ENCODE measurements around the gene STX19. TPM values are rescaled to one million over a fixed set of nuclear protein-coding genes. Genes with fewer than 3 reads are reported as not detected.
A peak's percentile ranks its signal among the peaks of the same experiment; 100 is the strongest.

STX19 gene
- total and polyA plus RNA-seq, 8 donors: 1.7 to 7.5 (median 2.8) TPM

GRCh38 chr3:94015025-94015424, 13.4 kb downstream of the STX19 start:
- no peaks in the 10 kb centered on the region for H3K27me3 ChIP-seq
- TF ChIP-seq, protein P1, sequence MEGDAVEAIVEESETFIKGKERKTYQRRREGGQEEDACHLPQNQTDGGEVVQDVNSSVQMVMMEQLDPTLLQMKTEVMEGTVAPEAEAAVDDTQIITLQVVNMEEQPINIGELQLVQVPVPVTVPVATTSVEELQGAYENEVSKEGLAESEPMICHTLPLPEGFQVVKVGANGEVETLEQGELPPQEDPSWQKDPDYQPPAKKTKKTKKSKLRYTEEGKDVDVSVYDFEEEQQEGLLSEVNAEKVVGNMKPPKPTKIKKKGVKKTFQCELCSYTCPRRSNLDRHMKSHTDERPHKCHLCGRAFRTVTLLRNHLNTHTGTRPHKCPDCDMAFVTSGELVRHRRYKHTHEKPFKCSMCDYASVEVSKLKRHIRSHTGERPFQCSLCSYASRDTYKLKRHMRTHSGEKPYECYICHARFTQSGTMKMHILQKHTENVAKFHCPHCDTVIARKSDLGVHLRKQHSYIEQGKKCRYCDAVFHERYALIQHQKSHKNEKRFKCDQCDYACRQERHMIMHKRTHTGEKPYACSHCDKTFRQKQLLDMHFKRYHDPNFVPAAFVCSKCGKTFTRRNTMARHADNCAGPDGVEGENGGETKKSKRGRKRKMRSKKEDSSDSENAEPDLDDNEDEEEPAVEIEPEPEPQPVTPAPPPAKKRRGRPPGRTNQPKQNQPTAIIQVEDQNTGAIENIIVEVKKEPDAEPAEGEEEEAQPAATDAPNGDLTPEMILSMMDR (IDR thresholded peaks at IDR 0.05): no peak
- DNase-seq: no peak
- H3K36me3 ChIP-seq: no peaks in the 10 kb centered on the region
- no peaks in the 10 kb centered on the region for H3K9me3 ChIP-seq
- no peak overlapping the region for H3K4me3 ChIP-seq
- 91% methylated on average over 1 of the region's 1 CpG for WGBS, 2 donors
- no peak overlapping the region for H3K27ac ChIP-seq
- FAIRE-seq: no peak
- ATAC-seq: no peak
- intact Hi-C loops (cut with DNase I): loop anchor here in 1 of 3 donors (10.0 kb wide), 1 partner anchor 50 kb away; the partner anchor contains the start of genes DHFR2 and NSUN3
- H3K4me1 ChIP-seq: no peaks in the 10 kb centered on the region

GRCh38 chr3:94012185-94012584, 16.2 kb downstream of the STX19 start:
- 69 to 85% methylated on average over 1 of the region's 1 CpG for WGBS, 2 donors

GRCh38 chr3:94011233-94011711, 17.1 kb downstream of the STX19 start:
- Histone ChIP-seq H3K4me3 (no peak overlapping the region), H3K4me1 (no peaks in the 10 kb centered on the region), H3K9me3 (no peaks in the 10 kb centered on the region), H3K27ac (no peak overlapping the region), H3K36me3 (no peaks in the 10 kb centered on the region), H3K27me3 (no peaks in the 10 kb centered on the region)
- peak in 1 of 4 donors; percentile 30 for ATAC-seq
- intact Hi-C loops (cut with DNase I): loop anchor here in 1 of 3 donors (10.0 kb wide), 1 partner anchor 54 kb away; the partner anchor contains the start of genes DHFR2 and NSUN3
- 50 to 56% methylated on average over 3 of the region's 3 CpGs for WGBS, 2 donors
- TF ChIP-seq, protein P1 (IDR thresholded peaks at IDR 0.05): no peak
- DNase-seq: no peak
- FAIRE-seq: no peak

More at GRCh38 chr3:94012185-94012584, 16.2 kb downstream of the STX19 start:
- no peaks in the 10 kb centered on the region for H3K4me1 ChIP-seq
- no peak for ATAC-seq
- no peak overlapping the region for H3K27ac ChIP-seq
- TF ChIP-seq, protein P1 (IDR thresholded peaks at IDR 0.05): no peak
- intact Hi-C loops (cut with DNase I): loop anchor here in 1 of 3 donors (10.0 kb wide), 1 partner anchor 53 kb away; the partner anchor contains the start of genes DHFR2 and NSUN3
- H3K27me3 ChIP-seq: no peaks in the 10 kb centered on the region
- H3K36me3 ChIP-seq: no peaks in the 10 kb centered on the region
- H3K4me3 ChIP-seq: no peak overlapping the region
- no peaks in the 10 kb centered on the region for H3K9me3 ChIP-seq
- no peak for DNase-seq
- no peak for FAIRE-seq

- FAIRE-seq: no peak
- TF ChIP-seq, protein P1 (IDR thresholded peaks at IDR 0.05): no peak
- H3K4me3 ChIP-seq: no peak overlapping the region
- no peaks in the 10 kb centered on the region for H3K36me3 ChIP-seq
- no peak for ATAC-seq
- DNase-seq: no peak
- no peaks in the 10 kb centered on the region for H3K9me3 ChIP-seq
- WGBS, 2 donors: 89 to 91% methylated on average over 2 of the region's 2 CpGs
- H3K27me3 ChIP-seq: no peaks in the 10 kb centered on the region
- intact Hi-C loops (cut with DNase I): loop anchor here in 2 of 3 donors (10.0 kb wide), 1 partner anchor 55 kb away; the partner anchor contains the start of genes DHFR2 (in 2 of the 2) and NSUN3 (in 2 of the 2)
- H3K27ac ChIP-seq: no peak overlapping the region
- peaks cover 0 to 3% (median 0%) of the 10 kb centered on the region in 3 donors for H3K4me1 ChIP-seq
Observed at GRCh38 chr3:94009608-94010007, 18.8 kb downstream of the STX19 start.

GRCh38 chr3:94008253-94008652, 20.1 kb downstream of the STX19 start:
- no peaks in the 10 kb centered on the region for H3K27me3 ChIP-seq
- intact Hi-C loops (cut with DNase I): loop anchor here in 1 of 3 donors (10.0 kb wide), 1 partner anchor 57 kb away; the partner anchor contains the start of genes DHFR2 and NSUN3
- TF ChIP-seq, protein P1 (IDR thresholded peaks at IDR 0.05): no peak
- H3K9me3 ChIP-seq: no peaks in the 10 kb centered on the region
- WGBS, 2 donors: 24 to 37% methylated on average over 2 of the region's 2 CpGs
- H3K27ac ChIP-seq: no peak overlapping the region
- no peaks in the 10 kb centered on the region for H3K36me3 ChIP-seq
- FAIRE-seq (no peak), ATAC-seq (peak in 1 of 4 donors; percentile 28), DNase-seq (no peak)
- H3K4me1 ChIP-seq: peaks cover 0 to 4% (median 0%) of the 10 kb centered on the region in 3 donors
- no peak overlapping the region for H3K4me3 ChIP-seq
